ENCODE results near the gene ID1.

Gene ID1

GRCh38 chr20:31605031-31605901, at the start of gene ID1:
TSS of gene ID1 (plus strand) at chr20:31605289. CDS start at chr20:31605388, 99 bp downstream.
- DNase-seq: peak; percentile 95 to 99

- no peak for DNase-seq
Measured at GRCh38 chr20:31559704-31560093, 45.4 kb upstream of the ID1 start.

- peak; percentile 29 to 74 for DNase-seq
Measured at GRCh38 chr20:31560094-31560745, 44.9 kb upstream of the ID1 start.

- no peak for DNase-seq
Measured at GRCh38 chr20:31560746-31561598, 44.1 kb upstream of the ID1 start.

GRCh38 chr20:31562241-31562640, 42.8 kb upstream of the ID1 start:
- DNase-seq: no peak

GRCh38 chr20:31564284-31564683, 40.8 kb upstream of the ID1 start:
- DNase-seq: no peak

GRCh38 chr20:31565699-31566318, 39.3 kb upstream of the ID1 start:
- no peak for DNase-seq

GRCh38 chr20:31566319-31566657, 38.8 kb upstream of the ID1 start:
- no peak for DNase-seq

GRCh38 chr20:31566658-31567379, 38.3 kb upstream of the ID1 start:
- peak; percentile 60 to 87 for DNase-seq

GRCh38 chr20:31567380-31567720, 37.7 kb upstream of the ID1 start:
- no peak for DNase-seq

GRCh38 chr20:31568041-31568731, 36.9 kb upstream of the ID1 start:
- DNase-seq: no peak

GRCh38 chr20:31568773-31569162, 36.3 kb upstream of the ID1 start:
- no peak for DNase-seq

GRCh38 chr20:31569163-31570020, 35.7 kb upstream of the ID1 start:
- DNase-seq: peak in 1 of 2 experiments; percentile 64

GRCh38 chr20:31570021-31570463, 35.0 kb upstream of the ID1 start:
- no peak for DNase-seq

- DNase-seq: no peak
Measured at GRCh38 chr20:31570735-31571617, 34.1 kb upstream of the ID1 start.

GRCh38 chr20:31572042-31572700, 32.9 kb upstream of the ID1 start:
- DNase-seq: peak; percentile 87 to 91

- peak; percentile 96 to 99 for DNase-seq
Measured at GRCh38 chr20:31572701-31573554, 32.2 kb upstream of the ID1 start.

Measured in NCI-H526 (cell line).